Nephron progenitor cell (in vitro differentiated cells): ENCODE results near the gene C1orf198.

ENCODE experiments used
- DNase-seq: peaks from one replicate; pipeline ENCODE4 v3.0.0; 2021
- H3K27ac Mint-ChIP-seq: 2 replicates; pipeline ENCODE4 v1.8.0; 2021; ENCODE audit warnings: mild to moderate bottlenecking, moderate library complexity, mixed read lengths
- H3K27me3 Mint-ChIP-seq: 2 replicates; pipeline ENCODE4 v1.8.0; 2021; ENCODE audit warnings: mild to moderate bottlenecking, low read depth, mixed read lengths; ENCODE audit not compliant: poor library complexity
- H3K36me3 Mint-ChIP-seq: 2 replicates; pipeline ENCODE4 v1.8.0; 2021; ENCODE audit warnings: low read depth, mixed read lengths
- H3K4me1 Mint-ChIP-seq: 2 replicates; pipeline ENCODE4 v1.8.0; 2021; ENCODE audit warnings: mixed read lengths
- H3K4me3 Mint-ChIP-seq: 2 replicates; pipeline ENCODE4 v1.8.0; 2021; ENCODE audit warnings: mild to moderate bottlenecking, moderate library complexity, mixed read lengths
- H3K9me3 Mint-ChIP-seq: 2 replicates; pipeline ENCODE4 v1.8.0; 2021; ENCODE audit warnings: mild to moderate bottlenecking, moderate library complexity, mixed read lengths
- CTCF ChIP-seq: fragments of 200-600 bp; sonication (generic); IDR thresholded peaks from 2 replicates; pipeline ENCODE4 v1.5.0; 2021; ENCODE audit warnings: antibody characterized with exemption

Gene C1orf198

DNA sequence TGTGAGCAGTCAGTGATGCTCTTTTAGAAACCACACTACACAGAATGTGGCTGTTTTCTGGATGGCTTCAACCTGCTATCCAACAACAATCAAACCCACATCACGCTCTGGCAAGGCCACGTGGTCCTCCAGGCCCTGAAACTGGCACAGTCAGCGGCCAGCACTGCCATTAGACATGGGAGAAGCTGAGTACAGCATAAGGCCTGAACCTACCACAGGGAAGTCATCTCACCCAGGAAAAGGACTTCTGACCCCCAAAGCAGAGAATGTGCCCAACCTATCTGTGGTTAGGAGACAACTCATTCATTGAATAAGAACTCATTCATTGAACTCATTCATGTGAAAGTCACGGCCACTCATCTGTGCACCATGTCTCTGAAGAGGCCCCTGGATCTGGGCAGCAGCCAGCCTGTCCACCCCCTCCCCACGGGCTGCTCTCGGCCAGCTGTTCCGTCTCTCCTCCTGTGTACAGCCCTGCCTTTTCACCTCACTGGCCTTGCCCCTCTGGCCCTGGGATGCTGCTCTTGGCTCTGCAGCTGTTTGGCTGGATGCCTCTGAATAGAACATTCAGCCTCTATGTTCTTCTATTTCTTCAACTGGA lies 41.1 kb downstream of the C1orf198 start:
- DNase-seq = no peak
- Mint-ChIP-seq H3K9me3 (peaks cover 17% of the 10 kb centered on the region), H3K36me3 (peaks cover 15% of the 10 kb centered on the region), H3K27ac (peak overlapping the region; percentile 87), H3K27me3 (peaks cover 13% of the 10 kb centered on the region), H3K4me1 (peaks cover 25% of the 10 kb centered on the region), H3K4me3 (no peak overlapping the region)
- TF ChIP-seq CTCF = no peak

DNA sequence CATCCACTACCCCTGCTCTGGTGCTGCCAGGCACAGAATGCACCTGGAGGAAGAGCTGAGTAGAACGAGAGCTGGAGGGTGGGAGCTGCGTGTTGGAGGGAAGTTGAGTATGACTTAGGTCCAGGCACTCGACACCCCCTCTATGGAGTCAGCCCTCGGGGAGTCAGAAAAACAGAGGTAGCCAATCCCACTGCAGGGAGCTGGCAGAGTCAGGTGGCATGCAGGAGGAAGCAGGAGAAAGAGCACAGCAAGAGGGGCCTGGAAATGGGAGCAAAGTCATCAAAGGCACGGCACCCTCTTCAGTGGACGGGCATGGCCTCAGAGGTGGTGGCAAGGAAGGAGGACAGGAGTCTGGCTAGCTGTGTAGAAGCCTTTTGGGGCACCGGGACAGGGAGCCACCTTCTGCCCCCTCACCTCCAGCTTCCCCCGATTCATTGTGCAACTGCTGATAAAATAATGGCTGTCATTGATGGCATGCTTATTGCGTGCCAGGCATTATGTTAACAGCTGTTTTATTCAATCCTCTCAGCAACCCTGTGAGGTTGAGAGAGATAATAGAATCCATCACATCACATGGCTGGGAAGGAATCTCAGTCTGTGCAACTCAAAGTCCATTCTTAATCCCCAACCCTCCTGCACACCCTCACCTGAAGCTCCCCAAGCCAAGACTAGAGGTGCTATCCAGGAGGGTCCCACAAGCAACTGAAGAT lies 42.0 kb downstream of the C1orf198 start:
- Mint-ChIP-seq H3K9me3 (peaks cover 10% of the 10 kb centered on the region), H3K27ac (no peak overlapping the region), H3K4me1 (peaks cover 34% of the 10 kb centered on the region), H3K4me3 (no peak overlapping the region), H3K36me3 (peaks cover 9% of the 10 kb centered on the region), H3K27me3 (peaks cover 13% of the 10 kb centered on the region)
- no peak for TF ChIP-seq CTCF
- DNase-seq = no peak

GRCh38 chr1:230825761-230826160 lies 42.6 kb downstream of the C1orf198 start:
- no peak for TF ChIP-seq CTCF
- no peak overlapping the region for H3K4me3 Mint-ChIP-seq
- no peak for DNase-seq
- H3K27ac Mint-ChIP-seq = no peak overlapping the region
- H3K27me3 Mint-ChIP-seq = peaks cover 13% of the 10 kb centered on the region
- H3K9me3 Mint-ChIP-seq = peaks cover 6% of the 10 kb centered on the region
- H3K4me1 Mint-ChIP-seq = peaks cover 37% of the 10 kb centered on the region
- H3K36me3 Mint-ChIP-seq = peaks cover 5% of the 10 kb centered on the region

- no peak for TF ChIP-seq CTCF
- Mint-ChIP-seq H3K27ac (no peak overlapping the region), H3K27me3 (peaks cover 10% of the 10 kb centered on the region), H3K36me3 (no peaks in the 10 kb centered on the region), H3K9me3 (no peaks in the 10 kb centered on the region), H3K4me3 (no peak overlapping the region), H3K4me1 (peaks cover 37% of the 10 kb centered on the region)
- DNase-seq = no peak
Measured at GRCh38 chr1:230824919-230825721, 43.2 kb downstream of the C1orf198 start.

DNA sequence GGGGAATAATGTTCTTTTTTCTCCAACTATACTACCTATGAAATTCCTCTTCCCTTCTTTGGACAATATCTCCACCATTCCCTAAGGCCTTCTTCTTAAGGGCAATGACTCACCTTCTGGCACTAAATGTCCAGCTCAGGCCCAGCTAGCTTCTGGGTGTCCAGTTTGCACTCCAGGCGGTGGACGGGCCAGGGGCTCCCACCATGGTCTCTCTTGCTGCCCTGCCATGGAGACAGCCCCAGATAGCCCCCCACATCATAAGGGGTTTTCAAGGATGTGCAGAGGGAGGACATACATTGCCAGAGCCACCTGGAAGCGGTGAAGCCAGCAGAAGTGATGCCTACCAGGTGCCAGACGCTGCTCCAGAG lies 43.8 kb downstream of the C1orf198 start:
- no peak for DNase-seq

More for the DNA sequence above, 43.8 kb downstream of the C1orf198 start:
- Mint-ChIP-seq H3K4me3 (no peak overlapping the region), H3K36me3 (no peaks in the 10 kb centered on the region), H3K27me3 (peaks cover 10% of the 10 kb centered on the region), H3K9me3 (no peaks in the 10 kb centered on the region), H3K4me1 (peaks cover 37% of the 10 kb centered on the region), H3K27ac (peak overlapping the region; percentile 43)
- TF ChIP-seq CTCF = no peak
